H1 (cell line): ENCODE data around the gene RELT. TPM values are rescaled to one million over a fixed set of nuclear protein-coding genes. Genes with fewer than 3 reads are reported as not detected.

Source experiments
- CTCF ChIA-PET: fragments of 300-600 bp; sonication (Branson Sonifier 250); formaldehyde crosslinking; loops from one replicate; lab custom pipeline; 2021; ENCODE audit not compliant: partially characterized antibody; lab: Charles Lee
- POLR2A ChIA-PET: fragments of 300-600 bp; sonication (Branson Sonifier 250); formaldehyde crosslinking; loops from one replicate; lab custom pipeline; 2021; ENCODE audit warnings: inconsistent platforms; ENCODE audit not compliant: partially characterized antibody; lab: Charles Lee
- DNase-seq, 2 experiments: peaks; one replicate each; pipeline versions ENCODE4 v3.0.0 to v3.0.0-alpha.2; 2010 to 2022; ENCODE audit warnings: low spot score in 2 of 2, low read depth in 1 of 2, mixed read lengths in 1 of 2
- FAIRE-seq: peaks from 2 replicates; lab custom pipeline; 2011; peaks lifted over from hg19 to GRCh38; lab: Jason Lieb, UNC
- H2AFZ ChIP-seq: 2 replicates; pipeline ENCODE4 v1.8.1; 2012; ENCODE audit warnings: low read length, inconsistent platforms
- H2AK5ac ChIP-seq: 2 replicates; pipeline ENCODE4 v1.6.1; 2013; ENCODE audit warnings: low read depth, low read length
- H2BK120ac ChIP-seq: replicated peaks from 2 replicates; pipeline ENCODE3; 2013; ENCODE audit warnings: low read depth, low read length, inconsistent platforms
- H2BK12ac ChIP-seq: 2 replicates; pipeline ENCODE4 v1.6.1; 2013; ENCODE audit warnings: low read depth, low read length
- H2BK15ac ChIP-seq: 2 replicates; pipeline ENCODE4 v1.6.1; 2013; ENCODE audit warnings: low read length
- H2BK20ac ChIP-seq: 2 replicates; pipeline ENCODE4 v1.6.1; 2013; ENCODE audit warnings: low read length
- H2BK5ac ChIP-seq: 2 replicates; pipeline ENCODE4 v1.6.1; 2013; ENCODE audit warnings: low read depth, low read length
- H3K14ac ChIP-seq: 2 replicates; pipeline ENCODE4 v1.6.1; 2013; ENCODE audit warnings: inconsistent platforms; ENCODE audit not compliant: insufficient read length
- H3K18ac ChIP-seq: 2 replicates; pipeline ENCODE4 v1.6.1; 2013; ENCODE audit warnings: low read length; ENCODE audit errors: extremely low read depth
- H3K23ac ChIP-seq: 2 replicates; pipeline ENCODE4 v1.6.1; 2013; ENCODE audit warnings: inconsistent platforms; ENCODE audit not compliant: insufficient read length
- H3K23me2 ChIP-seq: 2 replicates; pipeline ENCODE4 v1.6.1; 2013; ENCODE audit warnings: low read depth, low read length
- H3K27ac ChIP-seq: 2 replicates; pipeline ENCODE4 v1.6.1; 2011; ENCODE audit warnings: low read depth, low read length, inconsistent platforms
- H3K27me3 ChIP-seq, 4 experiments: replicated peaks in 1 of 4; 1 replicate in 1 of 4; 2 replicates in 3 of 4; pipeline versions ENCODE4 v1.6.1 to v1.8.1; 2011 to 2013; ENCODE audit warnings: low read length in 3 of 4, mild to moderate bottlenecking in 3 of 4, inconsistent platforms in 2 of 4, mixed read lengths in 2 of 4, moderate library complexity in 1 of 4; ENCODE audit not compliant: control insufficient read depth in 3 of 4, insufficient read depth in 3 of 4; ENCODE audit errors: extremely low read depth in 1 of 4
- H3K36me3 ChIP-seq, 4 experiments: 2 replicates each; pipeline versions ENCODE4 v1.6.1 to v1.8.1; 2011 to 2013; ENCODE audit warnings: mild to moderate bottlenecking in 4 of 4, low read length in 3 of 4, moderate library complexity in 2 of 4, control low read depth in 1 of 4, inconsistent platforms in 1 of 4; ENCODE audit not compliant: insufficient read depth in 4 of 4, control insufficient read depth in 2 of 4
- H3K4ac ChIP-seq: replicated peaks from 2 replicates; pipeline ENCODE3; 2013; ENCODE audit warnings: low read length, low read depth, mixed read lengths, inconsistent platforms; ENCODE audit not compliant: insufficient read length
- H3K4me1 ChIP-seq, 4 experiments: replicated peaks in 1 of 4; 1 replicate in 1 of 4; 2 replicates in 3 of 4; pipeline versions ENCODE4 v1.6.1 to v1.8.1; 2011 to 2013; ENCODE audit warnings: low read length in 3 of 4, inconsistent platforms in 2 of 4, mixed read lengths in 1 of 4; ENCODE audit not compliant: insufficient read depth in 4 of 4, control insufficient read depth in 3 of 4
- H3K4me2 ChIP-seq, 2 experiments: 2 replicates each; pipeline versions ENCODE4 v1.6.1 to v1.8.1; 2011 to 2013; ENCODE audit warnings: low read depth in 2 of 2, low read length in 2 of 2, control low read depth in 1 of 2, inconsistent platforms in 1 of 2, mild to moderate bottlenecking in 1 of 2; ENCODE audit not compliant: insufficient read depth in 1 of 2
- H3K4me3 ChIP-seq, 4 experiments: fragments of 200-600, 300-600 bp in 1 of 4; sonication (generic), shearing (Covaris generic), sonication (Bioruptor Twin) in 1 of 4; 2 replicates each; pipeline versions ENCODE4 v1.5.1 to v1.8.1; 2011 to 2016; ENCODE audit warnings: low read length in 4 of 4, low read depth in 3 of 4, control low read depth in 2 of 4, inconsistent platforms in 2 of 4, mild to moderate bottlenecking in 2 of 4, mixed read lengths in 1 of 4, moderate library complexity in 1 of 4; ENCODE audit not compliant: insufficient read depth in 2 of 4; ENCODE audit errors: extremely low read depth in 1 of 4
- H3K56ac ChIP-seq: replicated peaks from 2 replicates; pipeline ENCODE3; 2013; ENCODE audit warnings: low read depth, mild to moderate bottlenecking, mixed read lengths, low read length, inconsistent platforms; ENCODE audit not compliant: insufficient read length
- H3K79me1 ChIP-seq: 2 replicates; pipeline ENCODE4 v1.6.1; 2013; ENCODE audit warnings: low read depth, low read length, control low read depth
- H3K79me2 ChIP-seq, 2 experiments: 2 replicates each; pipeline versions ENCODE4 v1.6.1 to v1.8.1; 2012 to 2013; ENCODE audit warnings: low read length in 2 of 2, mild to moderate bottlenecking in 2 of 2, inconsistent platforms in 1 of 2; ENCODE audit not compliant: insufficient read depth in 2 of 2, control insufficient read depth in 1 of 2
- H3K9ac ChIP-seq, 4 experiments: replicated peaks in 1 of 4; 1 replicate in 1 of 4; 2 replicates in 3 of 4; pipeline versions ENCODE4 v1.6.1 to v1.8.1; 2011 to 2013; ENCODE audit warnings: low read depth in 3 of 4, low read length in 3 of 4, control low read depth in 2 of 4, mild to moderate bottlenecking in 2 of 4, moderate library complexity in 2 of 4, inconsistent platforms in 1 of 4; ENCODE audit errors: extremely low read depth in 1 of 4
- H3K9me3 ChIP-seq, 2 experiments: 2 replicates each; pipeline versions ENCODE4 v1.6.1 to v1.8.1; 2012 to 2013; ENCODE audit warnings: mild to moderate bottlenecking in 2 of 2, moderate library complexity in 2 of 2, control low read depth in 1 of 2, inconsistent platforms in 1 of 2, low read depth in 1 of 2, low read length in 1 of 2, mixed read lengths in 1 of 2; ENCODE audit not compliant: insufficient read depth in 2 of 2
- H4K20me1 ChIP-seq, 2 experiments: replicated peaks in 1 of 2; 2 replicates each; pipeline versions ENCODE3 to v1.8.1; 2011 to 2013; ENCODE audit warnings: inconsistent platforms in 2 of 2, low read length in 2 of 2, mild to moderate bottlenecking in 1 of 2; ENCODE audit not compliant: insufficient read depth in 2 of 2, control insufficient read depth in 1 of 2
- H4K5ac ChIP-seq: 2 replicates; pipeline ENCODE4 v1.6.1; 2013; ENCODE audit warnings: low read length, low read depth, mixed read lengths, inconsistent platforms; ENCODE audit not compliant: insufficient read length
- H4K8ac ChIP-seq: 2 replicates; pipeline ENCODE4 v1.8.0; 2013; ENCODE audit warnings: mild to moderate bottlenecking, moderate library complexity, low read length, inconsistent platforms; ENCODE audit not compliant: insufficient read depth; ENCODE audit errors: extremely low read depth
- H4K91ac ChIP-seq: replicated peaks from 2 replicates; pipeline ENCODE3; 2013; ENCODE audit warnings: low read length, mixed read lengths, inconsistent platforms; ENCODE audit not compliant: insufficient read length
- ASH2L ChIP-seq: fragments of 200-600, 300-600 bp; sonication (generic); IDR thresholded peaks from one replicate; pipeline ENCODE4 v1.7.1; 2017; ENCODE audit warnings: low read length
- BACH1 ChIP-seq: IDR thresholded peaks from 2 replicates; pipeline ENCODE4 v1.6.1; 2012; ENCODE audit warnings: low read length, improper control_type of control experiment
- CBX5 ChIP-seq: fragments of 300-800, 300-1000 bp; sonication (generic); IDR thresholded peaks from 2 replicates; pipeline ENCODE4 v1.7.1; 2016; ENCODE audit warnings: antibody characterized with exemption, low read length, low read depth
- CTBP2 ChIP-seq: IDR thresholded peaks from 2 replicates; pipeline ENCODE4 v1.7.0; 2011; ENCODE audit warnings: borderline replicate concordance, mild to moderate bottlenecking, moderate library complexity, mixed read lengths, low read length; ENCODE audit not compliant: insufficient read depth, insufficient read length
- GTF2F1 ChIP-seq: IDR thresholded peaks from 2 replicates; pipeline ENCODE4 v1.6.1; 2012; ENCODE audit warnings: low read depth, low read length, improper control_type of control experiment, borderline replicate concordance
- HDAC6 ChIP-seq: IDR thresholded peaks from one replicate; pipeline ENCODE4 v1.7.1; 2012; ENCODE audit warnings: low read depth, mild to moderate bottlenecking, inconsistent platforms, low read length, moderate library complexity
- KDM5A ChIP-seq: fragments of 200-600 bp; IDR thresholded peaks from 2 replicates; pipeline ENCODE4 v1.7.1; 2012; ENCODE audit warnings: mild to moderate bottlenecking, low read length, inconsistent platforms, mixed read lengths
- MAFK ChIP-seq: IDR thresholded peaks from 2 replicates; pipeline ENCODE4 v1.6.1; 2012; ENCODE audit warnings: low read depth, mild to moderate bottlenecking, improper control_type of control experiment, low read length
- RAD21 ChIP-seq, 2 experiments: IDR thresholded peaks in 1 of 2; conservative IDR thresholded peaks in 1 of 2; 2 replicates each; pipeline ENCODE4 v1.6.1; 2011; ENCODE audit warnings: low read depth in 2 of 2, low read length in 2 of 2, improper control_type of control experiment in 1 of 2, inconsistent platforms in 1 of 2, mild to moderate bottlenecking in 1 of 2, moderate library complexity in 1 of 2
- RFX5 ChIP-seq: IDR thresholded peaks from 2 replicates; pipeline ENCODE4 v1.6.1; 2011; ENCODE audit warnings: low read depth, low read length, improper control_type of control experiment, borderline replicate concordance
- RXRA ChIP-seq: IDR thresholded peaks from 2 replicates; pipeline ENCODE4 v1.6.1; 2011; ENCODE audit warnings: low read depth, mild to moderate bottlenecking, low read length, moderate library complexity; ENCODE audit not compliant: insufficient read depth
- SP2 ChIP-seq: IDR thresholded peaks from 2 replicates; pipeline ENCODE4 v1.6.1; 2012; ENCODE audit warnings: mild to moderate bottlenecking, low read length, inconsistent platforms
- TEAD4 ChIP-seq: IDR thresholded peaks from 2 replicates; pipeline ENCODE4 v1.6.1; 2012; ENCODE audit warnings: low read depth, low read length, inconsistent platforms, mixed read lengths
- YY1 ChIP-seq: IDR thresholded peaks from 2 replicates; pipeline ENCODE4 v1.6.1; 2011; ENCODE audit warnings: low read depth, mild to moderate bottlenecking, low read length
- WGBS, 2 experiments: shearing (Covaris generic) in 1 of 2; methylation state at CpG; one replicate each; pipeline versions ENCODE4 v1.1.6 to v1.1.7; 2013 to 2015; ENCODE audit warnings: low lambda C conversion rate in 2 of 2, mixed read lengths in 2 of 2, inconsistent platforms in 1 of 2, low coverage in 1 of 2, missing lambda C conversion rate in 1 of 2; ENCODE audit not compliant: insufficient replicate concordance in 2 of 2, insufficient coverage in 1 of 2, insufficient read length in 1 of 2; ENCODE audit errors: extremely low coverage in 1 of 2, missing lambda C conversion rate in 1 of 2; 5-methylcytosine and 5-hydroxymethylcytosine counted together
- polyA plus RNA-seq, 7 experiments: library from polyadenylated mRNA; depleted of rRNA in 3 of 7; stranded (reverse) in 5 of 7; unstranded in 2 of 7; fragments of >200 nt in 5 of 7; fragments of 200-250 nt in 2 of 7; gene quantifications; 1 replicate in 5 of 7; 2 replicates in 1 of 7; 4 replicates in 1 of 7; pipeline versions ENCODE4 v1.2.1 to v1.2.3, GENCODE V29; 2011 to 2013; ENCODE audit warnings: missing spikeins in 2 of 7, mixed read lengths in 2 of 7
- total RNA-seq: library from RNA; stranded (reverse); fragmentation: NEBNext Ultra II Directional; extraction: Animal tissue kit (Norgen Biotek cat#: 25700); gene quantifications from 2 replicates; pipeline ENCODE4 v1.2.1, GENCODE V29; 2021

RELT gene
- total and polyA plus RNA-seq, 2 of the 8 experiments (the other 6 are each of a cell fraction or from before 2014, with no cell fraction given): 3.4 to 5.7 TPM

- Histone ChIP-seq H4K91ac (no peak overlapping the region), H4K8ac (no peak overlapping the region), H4K5ac (no peak overlapping the region), H3K9me3 (no peaks in the 10 kb centered on the region), H3K14ac (no peak overlapping the region), H3K4me1 (peaks cover 0 to 13% (median 10%) of the 10 kb centered on the region in 4 experiments; a peak in 5 of 7 replicates), H2BK5ac (no peak overlapping the region), H3K79me1 (no peaks in the 10 kb centered on the region), H3K27ac (no peak overlapping the region), H3K56ac (no peak overlapping the region), H3K23me2 (peaks cover 3% of the 10 kb centered on the region), H3K23ac (no peak overlapping the region), H3K4ac (no peak overlapping the region), H3K27me3 (peaks cover 24 to 73% (median 52%) of the 10 kb centered on the region in 4 experiments), H2BK120ac (no peak overlapping the region), H2AK5ac (no peak overlapping the region), H3K9ac (no peak overlapping the region), H3K4me3 (no peak overlapping the region), H2BK12ac (no peak overlapping the region), H2BK20ac (no peak overlapping the region), H3K4me2 (no peak overlapping the region), H3K79me2 (no peaks in the 10 kb centered on the region), H2AFZ (no peak overlapping the region), H3K36me3 (no peaks in the 10 kb centered on the region), H3K18ac (no peak overlapping the region), H2BK15ac (no peak overlapping the region), H4K20me1 (peaks cover 29 to 40% of the 10 kb centered on the region in 2 experiments)
- DNase-seq (no peak), FAIRE-seq (no peak)
- POLR2A ChIA-PET: interaction anchor here (4.9 kb wide), 1 partner anchor 30 kb away, joined by 29 read pairs; the partner anchor contains the start of gene ARHGEF17
- CTCF ChIA-PET: interaction anchor here (6.6 to 35.5 kb wide), 4 partner anchors 22 to 48 kb away, joined by 113 to 1456 read pairs (median 251); partner anchors contain the start of genes ARHGEF17 and RELT
- WGBS, 2 experiments: 83% methylated on average over 4 of the region's 4 CpGs; no CpG with 5 or more reads in 1 of the 2 experiments
- TF ChIP-seq YY1: no peak
- TF ChIP-seq SP2: no peak
- TF ChIP-seq BACH1: no peak
- TF ChIP-seq ASH2L: no peak
- TF ChIP-seq RFX5: no peak
- no peak for TF ChIP-seq GTF2F1
- TF ChIP-seq RXRA: no peak
- no peak for TF ChIP-seq CTBP2
- no peak for TF ChIP-seq HDAC6
- TF ChIP-seq RAD21 (IDR thresholded peaks at IDR 0.05 in 1 of 2, conservative IDR thresholded peaks at IDR 0.05 in 1 of 2; ENCODE audit: low read depth in 2 of 2, low read length in 2 of 2): no peak
- no peak for TF ChIP-seq MAFK
- TF ChIP-seq CBX5: no peak
- TF ChIP-seq KDM5A: no peak
- no peak for TF ChIP-seq TEAD4
These were observed 37.9 kb upstream of the RELT start for GRCh38 chr11:73338279-73338678.
